ENCODE results near the gene SLC37A3. TPM values are rescaled to one million over a fixed set of nuclear protein-coding genes. Genes with fewer than 3 reads are reported as not detected.
"Not testable (repeated sequence)": the region's sequence is repeated elsewhere in the genome, so short reads cannot be mapped to it uniquely, and the experiment has no call there.

The SLC37A3 gene
- total RNA-seq, 1 donor from 2014 or later: 37.0 TPM

DNA sequence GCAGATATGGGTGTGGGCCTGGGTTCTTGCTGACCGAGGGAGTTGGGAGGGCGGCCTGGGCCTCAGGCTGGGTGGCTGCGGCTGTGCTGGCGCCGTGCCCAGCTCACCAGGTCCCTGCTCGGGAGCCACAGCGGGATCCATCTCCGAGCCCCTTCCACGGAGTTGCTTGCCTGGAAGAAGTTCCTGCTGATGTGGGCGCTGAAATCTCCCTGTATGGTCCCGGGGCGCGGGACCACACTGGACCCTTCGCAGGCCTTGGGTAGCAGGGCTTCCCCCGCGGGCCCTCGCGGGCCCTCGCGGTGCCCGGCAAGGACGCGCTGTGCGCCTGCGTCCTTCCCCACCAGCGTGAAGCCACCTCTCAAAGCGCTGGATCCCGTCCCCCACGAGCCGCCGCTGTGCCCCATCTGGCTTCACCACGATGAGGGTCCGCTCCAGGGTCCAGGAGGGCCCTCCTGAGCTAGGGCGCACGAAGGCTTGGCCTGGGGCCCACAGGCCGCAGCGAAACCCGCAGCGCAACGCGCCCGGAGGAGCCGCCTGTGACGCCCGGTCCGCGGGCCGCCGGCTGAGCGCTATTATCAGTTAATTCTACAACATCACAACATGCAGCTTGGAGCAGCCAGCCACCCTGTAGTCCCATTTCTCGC lies 37.0 kb upstream of the SLC37A3 start:
- TF ChIP-seq, protein P1, sequence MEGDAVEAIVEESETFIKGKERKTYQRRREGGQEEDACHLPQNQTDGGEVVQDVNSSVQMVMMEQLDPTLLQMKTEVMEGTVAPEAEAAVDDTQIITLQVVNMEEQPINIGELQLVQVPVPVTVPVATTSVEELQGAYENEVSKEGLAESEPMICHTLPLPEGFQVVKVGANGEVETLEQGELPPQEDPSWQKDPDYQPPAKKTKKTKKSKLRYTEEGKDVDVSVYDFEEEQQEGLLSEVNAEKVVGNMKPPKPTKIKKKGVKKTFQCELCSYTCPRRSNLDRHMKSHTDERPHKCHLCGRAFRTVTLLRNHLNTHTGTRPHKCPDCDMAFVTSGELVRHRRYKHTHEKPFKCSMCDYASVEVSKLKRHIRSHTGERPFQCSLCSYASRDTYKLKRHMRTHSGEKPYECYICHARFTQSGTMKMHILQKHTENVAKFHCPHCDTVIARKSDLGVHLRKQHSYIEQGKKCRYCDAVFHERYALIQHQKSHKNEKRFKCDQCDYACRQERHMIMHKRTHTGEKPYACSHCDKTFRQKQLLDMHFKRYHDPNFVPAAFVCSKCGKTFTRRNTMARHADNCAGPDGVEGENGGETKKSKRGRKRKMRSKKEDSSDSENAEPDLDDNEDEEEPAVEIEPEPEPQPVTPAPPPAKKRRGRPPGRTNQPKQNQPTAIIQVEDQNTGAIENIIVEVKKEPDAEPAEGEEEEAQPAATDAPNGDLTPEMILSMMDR (conservative IDR thresholded peaks at IDR 0.05; ENCODE audit: low read depth, low read length): no peak
- H3K4me3 ChIP-seq (ENCODE audit: low read depth, low read length): no peak overlapping the region
- DNase-seq (ENCODE audit: low read depth): no peak

DNA sequence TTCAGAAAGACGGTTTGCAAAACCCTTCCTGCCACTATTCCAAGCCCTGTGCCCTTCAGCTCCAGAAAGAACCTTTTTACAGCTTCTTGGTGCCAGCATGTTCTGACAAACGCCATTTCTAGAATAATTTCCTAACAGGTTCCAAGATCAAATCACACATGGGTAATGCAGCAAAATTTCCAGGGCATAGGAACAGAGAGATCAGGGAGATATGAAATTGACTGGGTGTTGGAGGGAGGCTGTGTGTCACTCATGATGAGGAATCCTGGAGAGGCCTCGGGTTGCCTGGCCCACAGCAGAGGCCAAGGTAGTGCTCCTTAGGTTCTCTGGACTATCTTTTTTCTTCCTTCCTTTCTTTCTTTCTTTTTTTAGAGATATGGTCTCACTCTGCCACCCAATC lies 35.1 kb upstream of the SLC37A3 start:
- H3K4me3 ChIP-seq (ENCODE audit: low read depth, low read length): no peak overlapping the region
- no peak for DNase-seq (ENCODE audit: low read depth)
- TF ChIP-seq, protein P1 (conservative IDR thresholded peaks at IDR 0.05; ENCODE audit: low read depth, low read length): no peak

DNA sequence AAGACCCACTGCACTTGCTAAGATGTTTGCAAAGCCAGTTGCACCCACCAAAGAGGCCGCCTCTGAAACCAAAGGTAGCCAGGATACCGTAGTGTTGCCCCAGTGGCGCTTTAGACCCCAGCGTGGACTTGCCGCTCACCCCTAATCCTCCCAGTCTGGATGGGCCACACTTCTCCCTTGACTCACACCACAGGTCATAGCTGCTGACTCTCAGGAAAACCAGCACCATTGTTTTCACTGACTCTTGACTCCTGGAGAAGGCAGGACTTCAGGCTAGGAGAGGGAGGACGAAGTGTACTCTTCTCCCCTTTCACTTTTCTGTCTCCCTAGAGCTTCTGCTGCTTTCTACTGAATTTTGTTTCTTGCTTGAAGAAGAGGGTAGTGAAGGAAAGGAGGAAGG lies 27.8 kb upstream of the SLC37A3 start:
- DNase-seq (ENCODE audit: low read depth): no peak
- H3K4me3 ChIP-seq (ENCODE audit: low read depth, low read length): no peak overlapping the region
- TF ChIP-seq, protein P1 (conservative IDR thresholded peaks at IDR 0.05; ENCODE audit: low read depth, low read length): no peak

DNA sequence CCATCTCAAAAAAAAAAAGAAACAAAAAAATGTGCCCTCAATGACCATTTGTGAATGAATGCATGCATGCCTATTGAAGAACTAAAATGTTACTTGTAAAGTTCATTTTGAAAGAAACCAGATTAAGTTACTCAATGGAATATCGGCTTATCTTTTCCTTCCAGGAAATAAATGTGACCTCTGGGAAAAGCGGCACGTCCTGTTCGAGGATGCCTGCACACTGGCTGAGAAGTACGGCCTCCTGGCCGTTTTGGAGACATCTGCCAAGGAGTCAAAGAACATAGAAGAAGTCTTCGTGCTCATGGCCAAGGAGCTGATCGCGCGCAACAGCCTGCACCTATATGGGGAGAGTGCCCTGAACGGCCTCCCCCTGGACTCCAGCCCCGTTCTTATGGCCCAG lies 27.4 kb upstream of the SLC37A3 start:
- TF ChIP-seq, protein P1 (conservative IDR thresholded peaks at IDR 0.05; ENCODE audit: low read depth, low read length): no peak
- no peak overlapping the region for H3K4me3 ChIP-seq (ENCODE audit: low read depth, low read length)
- DNase-seq (ENCODE audit: low read depth): no peak

DNA sequence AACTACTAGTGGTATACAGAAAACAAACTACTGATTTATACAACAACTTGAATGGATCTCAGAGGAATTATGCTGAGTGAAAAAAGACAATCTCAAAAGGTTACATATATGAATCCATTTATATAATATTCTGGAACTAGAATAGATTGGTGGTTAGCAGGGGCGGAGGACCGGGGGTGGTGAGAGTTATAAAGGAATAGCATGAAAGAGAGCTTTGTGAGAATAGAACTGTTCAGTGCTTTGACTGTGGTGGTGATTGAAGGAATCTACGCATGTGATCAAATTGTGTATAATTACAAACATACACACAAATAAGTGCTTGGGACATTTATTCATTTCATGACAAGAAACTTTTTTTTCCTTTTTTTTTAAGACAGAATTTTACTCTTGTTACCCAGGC lies 25.2 kb upstream of the SLC37A3 start:
- TF ChIP-seq, protein P1 (conservative IDR thresholded peaks at IDR 0.05; ENCODE audit: low read depth, low read length): no peak
- no peak overlapping the region for H3K4me3 ChIP-seq (ENCODE audit: low read depth, low read length)
- no peak for DNase-seq (ENCODE audit: low read depth)

DNA sequence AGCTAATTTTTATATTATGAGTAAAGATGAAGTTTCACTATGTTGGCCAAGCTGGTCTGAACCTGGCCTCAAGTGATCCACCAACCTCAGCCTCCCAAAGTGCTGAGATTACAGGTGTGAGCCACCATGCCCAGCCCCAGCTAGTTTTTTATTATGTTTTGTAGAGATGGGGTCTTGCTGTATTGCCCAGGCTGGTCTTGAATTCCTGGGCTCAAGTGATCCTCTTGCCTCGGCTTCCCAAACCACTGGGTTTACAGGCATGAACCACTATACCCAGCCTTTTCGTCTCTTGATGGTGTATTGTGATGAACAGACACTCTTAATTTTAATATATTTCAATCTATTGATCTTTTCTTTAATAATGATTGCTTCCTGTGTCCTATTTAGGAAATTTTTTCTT lies 23.2 kb upstream of the SLC37A3 start:
- TF ChIP-seq, protein P1 (conservative IDR thresholded peaks at IDR 0.05; ENCODE audit: low read depth, low read length): no peak
- H3K4me3 ChIP-seq (ENCODE audit: low read depth, low read length): no peak overlapping the region
- no peak for DNase-seq (ENCODE audit: low read depth)

DNA sequence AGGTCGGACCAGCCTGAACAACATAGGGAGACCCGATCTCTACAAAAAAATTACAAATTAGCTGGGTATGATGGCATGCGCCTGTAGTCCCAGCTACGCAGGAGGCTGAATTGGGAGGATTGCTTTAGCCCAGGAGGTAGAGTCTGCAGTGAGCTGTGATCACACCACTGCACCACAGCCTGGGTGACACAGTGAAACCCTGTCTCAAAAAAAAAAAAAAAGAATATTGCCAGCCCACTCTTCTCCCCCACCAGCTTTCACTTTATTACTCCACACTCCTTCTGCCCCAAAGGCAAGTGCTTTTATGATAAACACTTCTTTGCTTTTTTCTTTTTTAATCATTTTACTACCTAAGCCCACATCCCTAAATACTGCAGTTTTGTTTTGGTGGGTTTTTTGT lies 20.3 kb upstream of the SLC37A3 start:
- TF ChIP-seq, protein P1 (conservative IDR thresholded peaks at IDR 0.05; ENCODE audit: low read depth, low read length): no peak
- no peak overlapping the region for H3K4me3 ChIP-seq (ENCODE audit: low read depth, low read length)

DNA sequence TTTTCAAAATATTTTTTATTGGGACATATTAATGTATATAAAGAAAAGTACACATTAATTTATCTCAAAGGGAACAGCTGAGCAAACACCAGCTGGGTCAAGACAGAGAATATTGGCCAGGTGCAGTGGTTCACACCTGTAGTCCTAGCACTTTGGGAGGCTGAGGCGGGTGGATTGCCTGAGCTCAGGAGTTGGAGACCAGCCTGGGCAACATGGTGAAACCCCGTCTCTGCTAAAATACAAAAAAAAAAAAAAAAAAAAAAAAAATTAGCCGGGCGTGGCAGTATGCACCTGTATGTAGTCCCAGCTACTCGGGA lies 19.8 kb upstream of the SLC37A3 start:
- not testable (repeated sequence) for DNase-seq (ENCODE audit: low read depth)

More for the DNA sequence above, 20.3 kb upstream of the SLC37A3 start:
- no peak for DNase-seq (ENCODE audit: low read depth)

More for the DNA sequence above, 19.8 kb upstream of the SLC37A3 start:
- H3K4me3 ChIP-seq (ENCODE audit: low read depth, low read length): not testable (repeated sequence)
